Measurements from ENCODE around the gene VDR.
A peak's percentile ranks its signal among the peaks of the same experiment; 100 is the strongest.

VDR gene

GRCh38 chr12:47868552-47869031 lies 36.2 kb downstream of the VDR start:
- DNase-seq (ENCODE audit: low spot score), result no peak

DNA sequence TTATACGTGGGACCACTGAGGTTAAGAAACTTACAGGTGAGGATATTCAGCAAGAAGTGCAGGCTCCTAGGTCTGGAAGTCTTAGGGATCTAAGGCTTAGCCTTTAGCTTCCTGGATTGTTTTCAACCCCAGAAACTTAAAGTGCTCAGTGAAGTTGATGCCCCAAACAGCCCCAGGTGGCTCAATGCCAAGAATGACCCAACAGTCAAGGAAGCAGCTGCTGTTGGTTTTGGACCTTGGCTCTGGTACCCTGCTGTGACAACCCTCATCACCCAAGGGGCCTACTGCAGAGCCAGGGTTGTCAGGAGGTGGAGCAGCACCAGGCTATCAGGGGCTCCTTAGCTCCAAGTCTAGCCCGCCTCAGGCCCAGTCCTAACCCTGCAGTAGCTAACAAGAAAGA lies 36.8 kb downstream of the VDR start:
- DNase-seq (ENCODE audit: low spot score), result no peak

GRCh38 chr12:47867495-47867941 lies 37.3 kb downstream of the VDR start:
- no peak for DNase-seq (ENCODE audit: low spot score)

- no peak for DNase-seq (ENCODE audit: low spot score)
These were observed 40.1 kb downstream of the VDR start for GRCh38 chr12:47864646-47865235.

GRCh38 chr12:47863985-47864384 lies 40.8 kb downstream of the VDR start:
- no peak for DNase-seq (ENCODE audit: low spot score)

DNA sequence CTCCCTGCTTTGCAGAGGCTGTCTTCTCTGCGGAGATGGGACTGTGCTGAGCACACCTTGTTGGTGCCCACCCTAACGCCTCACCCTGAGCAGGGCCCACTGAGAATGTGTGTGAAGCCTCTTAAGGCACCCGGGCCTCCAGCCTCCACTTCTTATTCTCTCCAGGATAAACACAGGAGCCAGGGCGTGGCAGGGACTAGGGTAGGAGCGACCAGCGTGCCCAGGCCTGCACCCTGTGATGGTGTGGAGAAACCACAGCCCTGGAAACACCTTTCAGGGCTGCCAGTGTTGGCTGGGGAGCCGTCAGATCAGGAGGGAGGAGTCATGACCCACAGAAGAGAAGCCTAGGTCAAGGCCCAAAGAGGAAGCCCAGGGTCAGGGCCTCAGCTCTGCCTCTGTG lies 41.3 kb downstream of the VDR start:
- no peak for DNase-seq (ENCODE audit: low spot score)

DNA sequence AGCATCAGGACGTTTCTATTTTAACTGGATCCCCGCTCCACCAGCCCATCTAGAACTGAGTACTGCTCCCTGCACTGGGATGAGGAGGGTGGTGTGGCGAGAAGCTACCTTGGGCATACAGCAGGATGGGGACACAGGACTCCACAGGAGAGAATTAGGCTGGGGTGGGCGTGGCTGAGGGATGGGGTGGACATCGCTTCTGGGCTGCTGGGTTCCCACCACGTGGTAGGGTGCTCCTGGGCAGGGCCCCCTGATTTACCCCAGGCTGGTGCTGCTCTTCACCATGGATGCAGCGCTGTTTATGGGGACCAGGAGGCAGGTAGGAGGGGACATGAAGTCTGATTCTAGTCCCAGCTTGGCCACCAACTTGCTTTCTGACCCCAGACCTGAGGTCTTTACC lies 41.9 kb downstream of the VDR start:
- no peak for DNase-seq (ENCODE audit: low spot score)

- no peak for DNase-seq (ENCODE audit: low spot score)
These were observed 42.5 kb downstream of the VDR start for GRCh38 chr12:47862167-47862750.

DNA sequence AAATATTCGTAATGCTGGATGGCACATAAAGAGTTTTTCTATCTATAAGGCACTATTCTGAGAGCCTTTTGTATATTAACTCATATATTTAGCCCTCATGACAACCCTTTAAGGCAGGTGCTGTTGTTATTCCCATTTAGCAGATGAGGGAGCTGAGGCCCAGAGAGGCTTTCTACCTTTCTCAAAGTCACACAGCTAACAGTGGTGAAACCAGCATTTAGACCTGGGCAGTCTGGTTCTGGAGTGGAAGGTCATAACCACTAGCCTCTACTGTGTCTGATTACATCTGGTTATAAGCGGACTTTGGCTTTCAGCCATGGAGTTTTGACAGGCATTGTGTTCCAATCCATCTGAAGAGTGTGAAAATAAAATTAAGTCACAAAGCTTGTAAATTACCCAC lies 43.9 kb downstream of the VDR start:
- DNase-seq (ENCODE audit: low spot score), result no peak

DNA sequence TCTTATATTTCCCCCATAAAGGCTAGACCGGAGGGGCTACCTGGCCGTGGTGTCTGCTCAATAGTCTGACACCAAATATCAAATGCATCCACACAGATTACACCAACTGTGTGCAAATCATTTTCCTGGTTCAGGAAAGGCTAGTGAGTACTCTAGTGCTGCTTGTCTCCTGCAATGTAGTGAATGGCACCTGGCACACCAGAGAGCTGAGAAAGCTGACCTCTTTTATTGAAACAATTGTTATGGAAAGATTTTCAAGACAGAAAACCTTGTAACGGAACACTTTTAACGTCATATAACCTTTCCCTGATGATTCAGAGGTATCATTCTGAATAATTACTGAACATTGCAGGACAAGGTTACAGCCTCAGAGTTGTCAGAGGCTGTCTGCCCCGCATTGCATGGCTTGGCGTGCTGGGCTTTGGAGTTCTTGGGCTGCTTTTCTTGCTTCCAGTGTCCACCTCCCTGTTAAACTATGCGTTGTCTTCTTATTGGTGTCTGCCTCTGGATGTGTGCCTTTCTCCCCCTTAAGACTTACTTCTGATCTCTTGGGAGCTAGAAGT lies 44.4 kb downstream of the VDR start:
- DNase-seq (ENCODE audit: low spot score), result no peak

- peak; percentile 69 for DNase-seq (ENCODE audit: low spot score)
These were observed 46.1 kb downstream of the VDR start for GRCh38 chr12:47858511-47859266.

DNA sequence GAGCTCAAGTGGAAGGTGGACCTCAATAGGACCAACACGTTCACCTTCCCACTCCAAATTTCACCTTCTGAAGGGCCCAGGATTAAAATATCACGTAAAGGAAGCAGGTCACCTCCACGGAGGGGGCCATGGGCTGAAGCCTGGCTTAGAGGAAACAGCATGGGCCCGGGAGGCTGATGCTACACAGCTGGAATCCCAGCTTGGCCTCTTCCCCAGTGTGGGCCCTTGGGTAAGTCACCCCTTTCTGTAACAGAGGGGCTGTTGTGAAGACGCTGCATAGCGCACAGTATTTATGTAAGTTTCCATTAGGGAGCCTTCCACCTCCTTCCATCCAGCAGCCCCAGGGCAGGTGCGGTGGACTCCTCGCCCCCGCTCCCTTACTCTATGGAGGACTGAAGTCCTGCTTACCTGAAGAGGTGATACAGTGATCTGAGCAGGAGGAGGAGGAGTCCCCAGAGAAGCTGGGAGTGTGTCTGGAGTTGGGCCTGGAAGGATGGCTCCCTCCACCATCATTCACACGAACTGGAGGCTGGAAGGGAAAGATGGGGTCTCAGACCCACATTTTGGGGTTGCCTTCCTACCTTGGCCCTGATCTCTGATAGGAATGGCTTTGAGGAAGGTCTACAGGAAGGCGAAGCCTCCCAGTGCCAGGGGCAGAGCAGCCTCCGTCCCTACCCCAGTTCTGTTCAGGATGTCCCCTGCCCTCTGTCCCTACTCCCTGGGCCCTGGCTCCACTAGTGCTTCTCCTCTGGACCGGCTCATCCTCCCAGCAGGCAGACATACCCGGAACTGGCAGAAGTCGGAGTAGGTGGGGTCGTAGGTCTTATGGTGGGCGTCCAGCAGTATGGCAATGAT lies 47.8 kb downstream of the VDR start:
- DNase-seq (ENCODE audit: low spot score), result no peak

GRCh38 chr12:47856094-47856493 lies 48.7 kb downstream of the VDR start:
- DNase-seq (ENCODE audit: low spot score), result no peak

- DNase-seq (ENCODE audit: low spot score), result no peak
These were observed 49.3 kb downstream of the VDR start for GRCh38 chr12:47855502-47855901.

GRCh38 chr12:47854531-47854930 lies 50.3 kb downstream of the VDR start:
- DNase-seq (ENCODE audit: low spot score), result no peak

DNA sequence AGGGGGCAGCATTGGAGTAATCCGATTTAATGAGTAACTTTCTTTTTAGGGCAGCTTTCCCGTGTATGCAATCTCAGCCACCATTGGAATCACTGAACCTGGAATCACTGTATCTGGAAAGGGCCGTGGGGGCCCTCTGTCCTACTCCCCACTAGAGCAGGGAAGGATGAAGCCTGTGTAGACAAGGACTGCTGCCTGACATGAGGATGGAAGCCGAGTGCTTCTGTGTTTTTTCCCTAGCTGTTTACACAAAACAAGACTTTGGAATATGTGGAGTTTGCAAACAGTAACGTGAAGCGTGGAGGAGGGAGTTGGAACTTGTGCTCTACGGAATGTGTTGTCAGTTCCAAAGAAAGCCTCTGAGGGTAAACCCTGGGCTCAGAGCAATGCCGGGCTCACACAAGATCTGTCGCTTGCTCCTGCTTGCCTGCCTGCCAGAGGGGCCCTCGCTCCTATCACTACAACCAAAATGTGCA lies 52.7 kb downstream of the VDR start:
- no peak for DNase-seq (ENCODE audit: low spot score)

DNA sequence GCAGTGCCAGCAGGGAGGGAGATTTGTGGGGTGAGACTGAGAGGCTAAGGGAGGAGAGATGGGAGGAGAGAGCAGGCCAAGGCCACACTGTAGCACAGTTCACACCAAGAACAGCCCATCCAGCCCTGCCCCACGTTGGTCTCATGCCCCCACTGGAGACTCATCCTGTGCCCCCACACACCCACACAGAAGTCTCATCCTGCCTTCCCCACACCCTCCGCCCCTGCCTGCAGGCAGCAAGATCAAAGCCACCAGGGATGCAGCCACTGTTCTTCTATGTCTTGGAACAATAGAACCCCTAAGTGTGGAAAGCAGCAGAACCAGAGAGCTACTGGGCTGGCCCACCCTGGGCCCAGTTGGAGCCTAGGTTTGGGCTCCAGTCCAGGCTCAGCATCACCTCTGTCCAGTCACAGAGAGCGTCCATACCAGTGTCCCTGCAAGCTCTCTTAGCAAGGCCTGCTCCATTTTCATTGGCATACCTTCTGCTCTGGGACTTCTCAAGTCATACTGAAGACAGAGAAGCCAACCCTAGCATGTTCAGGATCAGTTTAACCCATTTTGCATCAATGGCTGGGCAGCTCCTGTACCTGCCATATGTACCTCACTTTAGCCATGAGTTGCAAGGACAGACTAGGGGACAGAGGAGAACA lies 53.4 kb downstream of the VDR start:
- no peak for DNase-seq (ENCODE audit: low spot score)

- DNase-seq (ENCODE audit: low spot score), result no peak
These were observed 54.4 kb downstream of the VDR start for GRCh38 chr12:47850153-47851084.

DNA sequence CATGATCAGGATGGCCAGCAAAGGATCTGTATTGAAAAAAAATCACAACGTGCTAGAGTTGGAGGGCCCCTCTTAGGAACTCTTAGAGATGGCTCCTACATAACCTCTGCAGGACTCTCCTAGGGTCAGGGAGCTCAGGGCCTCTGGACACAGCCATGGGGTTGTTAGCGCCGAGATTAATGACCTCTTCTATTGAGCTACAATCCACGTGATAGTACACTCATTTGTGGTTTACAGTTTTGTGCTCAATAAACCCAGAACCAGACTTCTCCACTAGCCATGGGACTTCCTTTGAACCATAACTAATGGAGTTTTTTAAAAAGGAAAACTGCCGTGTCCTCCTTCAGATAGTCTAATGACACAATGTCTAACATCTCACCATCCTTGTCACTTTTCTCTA lies 55.5 kb downstream of the VDR start:
- no peak for DNase-seq (ENCODE audit: low spot score)

GRCh38 chr12:47848853-47849252 lies 55.9 kb downstream of the VDR start:
- no peak for DNase-seq (ENCODE audit: low spot score)

Data from SW480 (cell line).